CD4-positive, alpha-beta T cell treated with Interleukin-17A for 1 hour (primary cell): ENCODE measurements around the gene ANKRD34C.
"Not testable (repeated sequence)": the region's sequence is repeated elsewhere in the genome, so short reads cannot be mapped to it uniquely, and the experiment has no call there.

Experiments
- DNase-seq: peaks from one replicate; pipeline ENCODE4 v3.0.0-alpha.2; 2020

The ANKRD34C gene

DNA sequence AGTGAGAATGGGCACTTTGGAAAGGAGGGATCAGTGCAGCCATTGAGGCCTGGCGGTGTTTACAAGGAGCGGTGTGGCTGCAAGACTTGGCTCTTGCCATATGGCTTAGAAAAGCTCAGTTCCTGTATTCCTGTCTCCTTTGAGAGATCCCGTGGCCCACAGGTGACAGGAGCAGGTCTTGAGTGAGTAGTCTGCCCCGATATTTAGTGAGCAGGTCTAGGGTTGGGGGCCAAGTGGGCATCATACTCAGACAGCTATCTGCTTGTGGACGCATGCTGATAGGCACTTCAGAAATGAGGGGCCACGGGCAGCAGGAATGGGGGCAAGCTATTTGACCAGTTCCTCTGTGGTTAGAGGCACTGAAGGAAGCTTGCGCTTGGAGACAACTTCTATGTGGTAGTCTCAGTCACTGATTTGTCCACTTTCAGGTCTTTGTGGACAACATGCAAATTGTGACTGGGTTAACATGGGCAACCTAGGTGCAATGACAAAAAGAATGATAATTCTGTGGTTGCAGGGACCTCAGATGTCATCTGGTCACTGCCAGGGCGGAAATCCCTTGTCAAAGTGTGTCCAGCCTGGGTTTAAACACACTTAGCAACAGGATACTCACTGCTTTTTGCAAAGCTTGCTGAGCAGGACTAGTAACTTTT, 29.5 kb downstream of the ANKRD34C start:
- no peak for DNase-seq

DNA sequence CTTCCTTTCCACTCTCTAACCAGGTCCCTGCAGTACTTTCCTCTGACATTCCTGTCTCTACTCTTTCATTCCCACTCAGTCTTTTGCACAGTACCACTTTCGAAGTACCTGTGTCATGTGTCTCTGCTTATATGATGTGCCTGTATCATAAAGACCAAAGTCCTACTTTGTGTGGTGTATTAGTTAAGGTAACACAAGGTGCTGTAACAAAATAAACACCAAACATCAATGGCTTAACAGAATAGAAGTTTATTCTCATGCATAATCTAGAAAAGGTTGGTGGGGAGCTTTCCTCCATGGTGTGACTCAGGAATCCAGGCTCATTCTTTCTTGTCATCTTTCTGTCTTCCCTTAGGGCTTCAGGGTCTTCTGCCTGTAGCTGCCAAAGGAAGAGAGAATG, 31.7 kb downstream of the ANKRD34C start:
- DNase-seq = no peak

GRCh38 chr15:79314811-79315210, 32.3 kb downstream of the ANKRD34C start:
- no peak for DNase-seq

GRCh38 chr15:79315623-79316328, 33.3 kb downstream of the ANKRD34C start:
- DNase-seq = no peak

DNA sequence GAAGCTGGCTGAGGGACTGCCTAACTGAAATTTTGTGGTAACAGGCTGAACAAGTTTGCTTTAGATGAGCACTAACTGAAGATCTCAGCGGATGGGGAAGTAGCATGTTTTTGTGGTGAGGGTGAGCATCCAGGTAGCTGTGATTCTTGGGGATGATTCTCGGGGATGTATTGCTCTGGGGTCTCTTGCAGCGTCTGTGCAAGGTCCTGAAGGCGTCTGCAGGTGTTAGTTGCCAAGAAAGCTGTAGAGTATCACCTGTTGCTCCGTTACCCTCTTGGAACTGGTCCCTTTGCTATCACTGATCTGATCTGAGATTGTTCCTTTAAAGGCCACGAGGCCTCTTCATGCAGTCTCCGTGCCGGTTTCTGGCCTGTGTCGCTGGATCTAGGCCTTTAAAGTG, 34.3 kb downstream of the ANKRD34C start:
- DNase-seq = no peak

- not testable (repeated sequence) for DNase-seq
Measured at GRCh38 chr15:79319973-79320372, 37.5 kb downstream of the ANKRD34C start.

DNA sequence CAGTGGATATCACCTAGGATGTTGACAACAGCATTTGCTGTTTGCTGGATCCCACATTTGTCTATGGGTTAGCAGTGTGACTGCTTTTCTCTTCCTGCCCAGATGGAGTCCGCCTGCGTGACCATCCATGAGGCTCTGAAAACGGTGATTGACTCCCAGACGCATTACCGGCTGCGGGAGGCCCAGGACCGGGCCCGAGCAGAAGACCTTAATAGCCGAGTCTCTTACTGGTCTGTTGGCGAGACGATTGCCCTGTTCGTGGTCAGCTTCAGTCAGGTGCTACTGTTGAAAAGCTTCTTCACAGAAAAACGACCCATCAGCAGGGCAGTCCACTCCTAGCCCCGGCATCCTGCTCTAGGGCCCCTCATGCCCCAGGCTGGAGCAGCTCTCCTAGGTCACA, 39.4 kb downstream of the ANKRD34C start:
- DNase-seq = no peak

GRCh38 chr15:79322306-79322705, 39.8 kb downstream of the ANKRD34C start:
- no peak for DNase-seq

DNA sequence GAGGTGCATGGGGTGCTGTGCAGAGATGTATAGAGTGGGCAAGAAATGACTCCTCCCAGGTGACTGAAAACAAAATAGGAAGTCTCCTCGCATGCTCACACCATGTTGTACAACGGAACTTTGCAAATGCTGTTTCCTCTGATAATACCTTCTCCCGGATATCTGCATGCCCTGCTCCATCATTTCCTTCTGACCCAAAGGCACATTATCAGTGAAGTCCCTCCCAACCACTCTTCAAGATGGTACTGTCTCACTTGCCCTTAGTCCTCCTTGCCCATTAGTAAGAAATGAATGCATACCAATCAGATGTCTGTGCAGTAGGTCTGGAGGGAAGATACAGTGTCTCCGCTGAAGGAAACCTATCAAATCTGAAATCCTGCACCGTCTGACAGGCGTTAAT, 40.4 kb downstream of the ANKRD34C start:
- DNase-seq = no peak

GRCh38 chr15:79329171-79329611, 46.7 kb downstream of the ANKRD34C start:
- DNase-seq = no peak
